Activated T-cell treated with anti-CD3 and anti-CD28 coated beads, Interleukin-2, amount 50 U/mL, for 72 hours (primary cell): ENCODE data around the gene TRIML1. TPM values are rescaled to one million over a fixed set of nuclear protein-coding genes. Genes with fewer than 3 reads are reported as not detected.
"Not testable (repeated sequence)": the region's sequence is repeated elsewhere in the genome, so short reads cannot be mapped to it uniquely, and the experiment has no call there.

Experiments used
- ATAC-seq, 2 donors: fragments of 150-1000 bp; cut with Tn5 transposase; replicated peaks in 1 of 2; 2 replicates each; pipeline ENCODE4 v1.10.0; 2021; ENCODE audit warnings: moderate library complexity in 2 of 2, mild to moderate bottlenecking in 1 of 2
- DNase-seq, 2 donors: peaks; one replicate each; pipeline ENCODE4 v3.0.0; 2021 to 2022; ENCODE audit warnings: mixed read lengths in 1 of 2
- H3K27ac Mint-ChIP-seq: one replicate; pipeline ENCODE4 v1.8.0; 2022; ENCODE audit warnings: mild to moderate bottlenecking, moderate library complexity, mixed read lengths
- H3K27me3 Mint-ChIP-seq: one replicate; pipeline ENCODE4 v1.8.0; 2022; ENCODE audit warnings: low read depth, mixed read lengths
- H3K36me3 Mint-ChIP-seq, 2 donors: one replicate each; pipeline ENCODE4 v1.8.0; 2022; ENCODE audit warnings: mixed read lengths in 2 of 2, mild to moderate bottlenecking in 1 of 2; ENCODE audit not compliant: insufficient read depth in 2 of 2
- H3K4me1 Mint-ChIP-seq: one replicate; pipeline ENCODE4 v1.8.0; 2022; ENCODE audit warnings: low read depth, mixed read lengths
- H3K4me3 Mint-ChIP-seq, 2 donors: one replicate each; pipeline ENCODE4 v1.8.0; 2022; ENCODE audit warnings: mild to moderate bottlenecking in 2 of 2, mixed read lengths in 2 of 2, moderate library complexity in 2 of 2
- H3K9me3 Mint-ChIP-seq, 2 donors: one replicate each; pipeline ENCODE4 v1.8.0; 2022; ENCODE audit warnings: mixed read lengths in 2 of 2
- total RNA-seq, 2 donors: library from RNA; stranded (reverse); gene quantifications; one replicate each; pipeline ENCODE4 v1.2.3, GENCODE V29; 2022

Gene TRIML1
- total RNA-seq, 2 donors from 2014 or later: not detected

- ATAC-seq (peak in 1 of 2 donors; percentile 69), DNase-seq (no peak)
- H3K36me3 Mint-ChIP-seq: no peaks in the 10 kb centered on the region
- no peaks in the 10 kb centered on the region for H3K27me3 Mint-ChIP-seq
- no peak overlapping the region for H3K4me3 Mint-ChIP-seq
- no peak overlapping the region for H3K27ac Mint-ChIP-seq
- H3K4me1 Mint-ChIP-seq: peaks cover 4% of the 10 kb centered on the region
- peaks cover 8 to 14% of the 10 kb centered on the region in 2 donors for H3K9me3 Mint-ChIP-seq
Observed at GRCh38 chr4:188127214-188127874, 11.9 kb upstream of the TRIML1 start.

- Mint-ChIP-seq H3K36me3 (no peaks in the 10 kb centered on the region), H3K4me3 (no peak overlapping the region), H3K27ac (no peak overlapping the region), H3K27me3 (no peaks in the 10 kb centered on the region), H3K9me3 (peaks cover 8 to 14% of the 10 kb centered on the region in 2 donors), H3K4me1 (peaks cover 4% of the 10 kb centered on the region)
- DNase-seq (no peak), ATAC-seq (no peak)
Observed at GRCh38 chr4:188130355-188130754, 8.9 kb upstream of the TRIML1 start.

- no peak overlapping the region for H3K27ac Mint-ChIP-seq
- no peaks in the 10 kb centered on the region for H3K27me3 Mint-ChIP-seq
- ATAC-seq (no peak), DNase-seq (no peak)
- peaks cover 3% of the 10 kb centered on the region for H3K4me1 Mint-ChIP-seq
- H3K4me3 Mint-ChIP-seq: no peak overlapping the region
- H3K36me3 Mint-ChIP-seq: no peaks in the 10 kb centered on the region
- H3K9me3 Mint-ChIP-seq: peaks cover 7 to 10% of the 10 kb centered on the region in 2 donors
Observed at GRCh38 chr4:188132232-188132631, 7.0 kb upstream of the TRIML1 start.

- H3K9me3 Mint-ChIP-seq: peaks cover 2 to 3% of the 10 kb centered on the region in 2 donors
- H3K4me1 Mint-ChIP-seq: no peaks in the 10 kb centered on the region
- H3K27me3 Mint-ChIP-seq: no peaks in the 10 kb centered on the region
- no peak for ATAC-seq
- no peak overlapping the region for H3K27ac Mint-ChIP-seq
- H3K36me3 Mint-ChIP-seq: peaks cover 0 to 2% of the 10 kb centered on the region in 2 donors
- no peak overlapping the region for H3K4me3 Mint-ChIP-seq
- DNase-seq: no peak
Observed at GRCh38 chr4:188138227-188138626, 1.0 kb upstream of the TRIML1 start.

GRCh38 chr4:188139671-188140070, 430 bp downstream of the TRIML1 start:
- no peak for ATAC-seq
- Mint-ChIP-seq H3K36me3 (peaks cover 0 to 2% of the 10 kb centered on the region in 2 donors), H3K27ac (no peak overlapping the region), H3K27me3 (no peaks in the 10 kb centered on the region), H3K4me1 (no peaks in the 10 kb centered on the region), H3K4me3 (no peak overlapping the region), H3K9me3 (peaks cover 1 to 2% of the 10 kb centered on the region in 2 donors)
- DNase-seq: no peak

- Mint-ChIP-seq H3K4me3 (no peak overlapping the region), H3K9me3 (peaks cover 2 to 3% of the 10 kb centered on the region in 2 donors), H3K4me1 (no peaks in the 10 kb centered on the region), H3K27me3 (no peaks in the 10 kb centered on the region), H3K36me3 (peaks cover 0 to 2% of the 10 kb centered on the region in 2 donors), H3K27ac (no peak overlapping the region)
- no peak for ATAC-seq
- no peak for DNase-seq
Observed at GRCh38 chr4:188143731-188144130, 4.5 kb downstream of the TRIML1 start.

GRCh38 chr4:188145601-188146000, 6.4 kb downstream of the TRIML1 start:
- Mint-ChIP-seq H3K4me1 (no peaks in the 10 kb centered on the region), H3K4me3 (no peak overlapping the region)

GRCh38 chr4:188146618-188147017, 7.4 kb downstream of the TRIML1 start:
- Mint-ChIP-seq H3K27ac (no peak overlapping the region), H3K4me1 (no peaks in the 10 kb centered on the region), H3K36me3 (no peaks in the 10 kb centered on the region), H3K9me3 (peaks cover 2% of the 10 kb centered on the region in 2 donors), H3K4me3 (no peak overlapping the region), H3K27me3 (no peaks in the 10 kb centered on the region)
- DNase-seq (no peak), ATAC-seq (no peak)

More at GRCh38 chr4:188145601-188146000, 6.4 kb downstream of the TRIML1 start:
- ATAC-seq (no peak), DNase-seq (no peak)
- no peak overlapping the region for H3K27ac Mint-ChIP-seq
- H3K27me3 Mint-ChIP-seq: no peaks in the 10 kb centered on the region
- no peaks in the 10 kb centered on the region for H3K36me3 Mint-ChIP-seq
- peaks cover 2% of the 10 kb centered on the region in 2 donors for H3K9me3 Mint-ChIP-seq

- Mint-ChIP-seq H3K27me3 (no peaks in the 10 kb centered on the region), H3K36me3 (no peaks in the 10 kb centered on the region), H3K9me3 (peaks cover 2% of the 10 kb centered on the region in 2 donors)
Observed at GRCh38 chr4:188147176-188147575, 7.9 kb downstream of the TRIML1 start.

GRCh38 chr4:188147776-188148175, 8.5 kb downstream of the TRIML1 start:
- ATAC-seq (no peak), DNase-seq (no peak)
- no peak overlapping the region for H3K27ac Mint-ChIP-seq
- no peaks in the 10 kb centered on the region for H3K4me1 Mint-ChIP-seq
- H3K9me3 Mint-ChIP-seq: peaks cover 2% of the 10 kb centered on the region in 2 donors
- no peak overlapping the region for H3K4me3 Mint-ChIP-seq
- H3K36me3 Mint-ChIP-seq: no peaks in the 10 kb centered on the region
- no peaks in the 10 kb centered on the region for H3K27me3 Mint-ChIP-seq

More at GRCh38 chr4:188147176-188147575, 7.9 kb downstream of the TRIML1 start:
- Mint-ChIP-seq H3K27ac (no peak overlapping the region), H3K4me3 (no peak overlapping the region), H3K4me1 (no peaks in the 10 kb centered on the region)
- DNase-seq (no peak), ATAC-seq (no peak)

- ATAC-seq (no peak), DNase-seq (no peak)
- H3K4me3 Mint-ChIP-seq: no peak overlapping the region
- no peaks in the 10 kb centered on the region for H3K27me3 Mint-ChIP-seq
- no peak overlapping the region for H3K27ac Mint-ChIP-seq
- peaks cover 1 to 9% of the 10 kb centered on the region in 2 donors for H3K9me3 Mint-ChIP-seq
- peaks cover 1 to 6% of the 10 kb centered on the region in 2 donors for H3K36me3 Mint-ChIP-seq
- no peaks in the 10 kb centered on the region for H3K4me1 Mint-ChIP-seq
Observed at GRCh38 chr4:188154668-188155405, 15.6 kb downstream of the TRIML1 start.

- no peak overlapping the region for H3K27ac Mint-ChIP-seq
- no peak for DNase-seq
- H3K9me3 Mint-ChIP-seq: peaks cover 1 to 12% of the 10 kb centered on the region in 2 donors
- H3K36me3 Mint-ChIP-seq: peaks cover 1 to 6% of the 10 kb centered on the region in 2 donors
- no peaks in the 10 kb centered on the region for H3K27me3 Mint-ChIP-seq
- no peak overlapping the region for H3K4me3 Mint-ChIP-seq
- ATAC-seq: no peak
- no peaks in the 10 kb centered on the region for H3K4me1 Mint-ChIP-seq
Observed at GRCh38 chr4:188158336-188158735, 19.1 kb downstream of the TRIML1 start.

GRCh38 chr4:188159513-188160226, 20.4 kb downstream of the TRIML1 start:
- H3K36me3 Mint-ChIP-seq, H3K27ac Mint-ChIP-seq, ATAC-seq, H3K4me3 Mint-ChIP-seq, H3K27me3 Mint-ChIP-seq, DNase-seq, H3K4me1 Mint-ChIP-seq: not testable (repeated sequence)
- peaks cover 1 to 11% of the 10 kb centered on the region in 2 donors for H3K9me3 Mint-ChIP-seq
